HCT116 (cell line): Measurements from ENCODE around the gene CAT.

ENCODE experiments used
- CTCF ChIP-seq, 3 experiments: fragments of 200-600 bp in 1 of 3; sonication (generic) in 1 of 3; IDR thresholded peaks in 2 of 3; conservative IDR thresholded peaks in 1 of 3; 2 replicates each; pipeline ENCODE4 v1.5.1; 2012 to 2017; ENCODE audit warnings: low read depth in 2 of 3, low read length in 2 of 3, antibody characterized with exemption in 1 of 3, borderline replicate concordance in 1 of 3, control low read depth in 1 of 3, mild to moderate bottlenecking in 1 of 3, mixed read lengths in 1 of 3, mixed run types in 1 of 3, moderate library complexity in 1 of 3; ENCODE audit not compliant: insufficient read depth in 1 of 3
- EZH2phosphoT487 ChIP-seq: fragments of 200-600 bp; IDR thresholded peaks from 2 replicates; pipeline ENCODE4 v1.6.1; 2018; ENCODE audit warnings: antibody characterized with exemption, borderline replicate concordance
- POLR2A ChIP-seq: IDR thresholded peaks from 2 replicates; pipeline ENCODE4 v1.7.0; 2011; ENCODE audit warnings: borderline replicate concordance; ENCODE audit not compliant: insufficient read depth, insufficient read length; ENCODE audit errors: extremely low read depth
- POLR2AphosphoS5 ChIP-seq: IDR thresholded peaks from 2 replicates; pipeline ENCODE4 v1.6.1; 2011; ENCODE audit warnings: mild to moderate bottlenecking, low read depth, low read length, moderate library complexity

GRCh38 chr11:34457607-34458006, 18.9 kb downstream of the CAT start:
- TF ChIP-seq POLR2A (no peak), POLR2AphosphoS5 (no peak), CTCF (IDR thresholded peaks at IDR 0.05 in 2 of 3, conservative IDR thresholded peaks at IDR 0.05 in 1 of 3; ENCODE audit: borderline replicate concordance in 1 of 3, insufficient read depth in 1 of 3, low read depth in 2 of 3, low read length in 2 of 3) (no peak), EZH2phosphoT487 (no peak)
